OCI-LY1 (cell line): ENCODE measurements around the gene LRP5.

ENCODE experiments used
- H2AFZ ChIP-seq: fragments of 200-600 bp; sonication (generic), shearing (Covaris generic); 2 replicates; pipeline ENCODE4 v1.6.0; 2014; ENCODE audit warnings: antibody characterized with exemption, mild to moderate bottlenecking, low read length
- H3F3A ChIP-seq: fragments of 200-600 bp; sonication (generic), shearing (Covaris generic); 2 replicates; pipeline ENCODE4 v1.6.0; 2014; ENCODE audit warnings: mild to moderate bottlenecking, antibody characterized with exemption, low read length, moderate library complexity; ENCODE audit not compliant: insufficient read depth
- H3K27ac ChIP-seq: fragments of 200-600 bp; sonication (generic); 2 replicates; pipeline ENCODE4 v1.5.1; 2014; ENCODE audit warnings: low read length, mixed run types, mild to moderate bottlenecking, low read depth; ENCODE audit not compliant: poor library complexity, severe bottlenecking
- H3K27me3 ChIP-seq: fragments of 200-600 bp; sonication (generic); 2 replicates; pipeline ENCODE4 v1.6.0; 2014; ENCODE audit warnings: antibody characterized with exemption, mild to moderate bottlenecking, low read length, moderate library complexity; ENCODE audit not compliant: insufficient read depth
- H3K36me3 ChIP-seq: fragments of 200-600 bp; sonication (generic); 2 replicates; pipeline ENCODE4 v1.6.1; 2014; ENCODE audit warnings: mild to moderate bottlenecking, antibody characterized with exemption, low read length, moderate library complexity, mixed read lengths; ENCODE audit not compliant: insufficient read depth
- H3K4me1 ChIP-seq: fragments of 200-600 bp; sonication (generic); 2 replicates; pipeline ENCODE4 v1.5.1; 2014; ENCODE audit warnings: mild to moderate bottlenecking, low read length, moderate library complexity; ENCODE audit not compliant: insufficient read depth, severe bottlenecking
- H3K4me2 ChIP-seq: fragments of 200-600 bp; sonication (generic), shearing (Covaris generic); 2 replicates; pipeline ENCODE4 v1.6.1; 2014; ENCODE audit warnings: low read length
- H3K4me3 ChIP-seq: fragments of 200-600 bp; sonication (generic); 2 replicates; pipeline ENCODE4 v1.5.1; 2014; ENCODE audit warnings: low read length, low read depth, mild to moderate bottlenecking, mixed read lengths; ENCODE audit not compliant: poor library complexity, severe bottlenecking
- H3K79me2 ChIP-seq: fragments of 200-600 bp; shearing (Covaris generic); 2 replicates; pipeline ENCODE4 v1.6.1; 2016; ENCODE audit warnings: mixed run types, low read length, mixed read lengths; ENCODE audit not compliant: insufficient read depth
- H3K9ac ChIP-seq: fragments of 200-600 bp; sonication (generic), shearing (Covaris generic); 2 replicates; pipeline ENCODE4 v1.6.1; 2014; ENCODE audit warnings: mild to moderate bottlenecking, low read length, mixed read lengths
- H3K9me2 ChIP-seq: fragments of 200-600 bp; sonication (generic), shearing (Covaris generic); 2 replicates; pipeline ENCODE4 v1.6.1; 2014; ENCODE audit warnings: low read depth, mild to moderate bottlenecking, low read length, mixed read lengths
- H3K9me3 ChIP-seq: fragments of 200-600 bp; shearing (Covaris generic); 2 replicates; pipeline ENCODE4 v1.6.1; 2014; ENCODE audit warnings: low read length, mixed read lengths
- H4K20me1 ChIP-seq: fragments of 200-600 bp; sonication (generic), shearing (Covaris generic); 2 replicates; pipeline ENCODE4 v1.6.0; 2016; ENCODE audit warnings: mild to moderate bottlenecking, low read length; ENCODE audit not compliant: insufficient read depth
- CTCF ChIP-seq: fragments of 200-600 bp; sonication (generic), shearing (Covaris generic); IDR thresholded peaks from 2 replicates; pipeline ENCODE4 v1.5.1; 2017; ENCODE audit warnings: mild to moderate bottlenecking, antibody characterized with exemption, low read length, moderate library complexity, mixed read lengths
- EZH2 ChIP-seq: fragments of 200-600 bp; sonication (generic), shearing (Covaris generic); IDR thresholded peaks from 2 replicates; pipeline ENCODE4 v1.8.0; 2017; ENCODE audit warnings: borderline replicate concordance, mixed run types, mild to moderate bottlenecking, antibody characterized with exemption, low read length, moderate library complexity, mixed read lengths

Gene LRP5

GRCh38 chr11:68383976-68384501, 71.6 kb downstream of the LRP5 start:
- TF ChIP-seq EZH2 (no peak), CTCF (peak; percentile 98)
- Histone ChIP-seq H3K36me3 (no peaks in the 10 kb centered on the region), H2AFZ (no peak overlapping the region), H4K20me1 (no peaks in the 10 kb centered on the region), H3K27me3 (no peaks in the 10 kb centered on the region; the same call in 1 of the 2 replicates), H3K9me3 (no peaks in the 10 kb centered on the region), H3K4me1 (peaks cover 11% of the 10 kb centered on the region), H3K9ac (no peak overlapping the region), H3K9me2 (no peaks in the 10 kb centered on the region), H3K4me2 (no peak overlapping the region), H3K27ac (no peak overlapping the region), H3K4me3 (no peak overlapping the region), H3F3A (no peaks in the 10 kb centered on the region), H3K79me2 (no peaks in the 10 kb centered on the region)

GRCh38 chr11:68384530-68385081, 72.2 kb downstream of the LRP5 start:
- Histone ChIP-seq H3K4me3 (no peak overlapping the region), H3K4me2 (no peak overlapping the region), H3K9me3 (no peaks in the 10 kb centered on the region), H3F3A (no peaks in the 10 kb centered on the region), H3K27me3 (no peaks in the 10 kb centered on the region), H3K36me3 (no peaks in the 10 kb centered on the region), H2AFZ (no peak overlapping the region), H3K9me2 (no peaks in the 10 kb centered on the region), H4K20me1 (no peaks in the 10 kb centered on the region), H3K79me2 (no peaks in the 10 kb centered on the region), H3K9ac (no peak overlapping the region), H3K27ac (no peak overlapping the region), H3K4me1 (peaks cover 11% of the 10 kb centered on the region)
- TF ChIP-seq CTCF = no peak
- no peak for TF ChIP-seq EZH2

- no peak overlapping the region for H3K27ac ChIP-seq
- H3K36me3 ChIP-seq = no peaks in the 10 kb centered on the region
- no peak overlapping the region for H3K4me3 ChIP-seq
- no peak for TF ChIP-seq CTCF
- TF ChIP-seq EZH2 = no peak
- H3K4me1 ChIP-seq = peaks cover 11% of the 10 kb centered on the region
- no peaks in the 10 kb centered on the region for H3K9me2 ChIP-seq
- no peaks in the 10 kb centered on the region for H3K9me3 ChIP-seq
- H3K4me2 ChIP-seq = no peak overlapping the region
- H2AFZ ChIP-seq = no peak overlapping the region
- no peaks in the 10 kb centered on the region for H4K20me1 ChIP-seq
- H3F3A ChIP-seq = no peaks in the 10 kb centered on the region
- H3K79me2 ChIP-seq = no peaks in the 10 kb centered on the region
- no peaks in the 10 kb centered on the region for H3K27me3 ChIP-seq
- H3K9ac ChIP-seq = no peak overlapping the region
Observed at GRCh38 chr11:68385128-68385527, 72.7 kb downstream of the LRP5 start.
